AG09309 (cell line): Measurements from ENCODE around the gene ROS1.

Experiments
- DNase-seq: peaks from one replicate; pipeline ENCODE4 v3.0.0-alpha.2; 2010; ENCODE audit warnings: low read depth
- H3K4me3 ChIP-seq: 2 replicates; pipeline ENCODE4 v1.5.1; 2011; ENCODE audit warnings: mild to moderate bottlenecking, low read depth, low read length, moderate library complexity; ENCODE audit not compliant: control insufficient read depth
- TF ChIP-seq, protein P1 (sequence below): IDR thresholded peaks from 2 replicates; pipeline ENCODE4 v1.5.1; 2011; ENCODE audit warnings: mild to moderate bottlenecking, low read depth, low read length, inconsistent platforms; ENCODE audit not compliant: insufficient read depth, control insufficient read depth; ENCODE audit errors: missing control alignments

The ROS1 gene

DNA sequence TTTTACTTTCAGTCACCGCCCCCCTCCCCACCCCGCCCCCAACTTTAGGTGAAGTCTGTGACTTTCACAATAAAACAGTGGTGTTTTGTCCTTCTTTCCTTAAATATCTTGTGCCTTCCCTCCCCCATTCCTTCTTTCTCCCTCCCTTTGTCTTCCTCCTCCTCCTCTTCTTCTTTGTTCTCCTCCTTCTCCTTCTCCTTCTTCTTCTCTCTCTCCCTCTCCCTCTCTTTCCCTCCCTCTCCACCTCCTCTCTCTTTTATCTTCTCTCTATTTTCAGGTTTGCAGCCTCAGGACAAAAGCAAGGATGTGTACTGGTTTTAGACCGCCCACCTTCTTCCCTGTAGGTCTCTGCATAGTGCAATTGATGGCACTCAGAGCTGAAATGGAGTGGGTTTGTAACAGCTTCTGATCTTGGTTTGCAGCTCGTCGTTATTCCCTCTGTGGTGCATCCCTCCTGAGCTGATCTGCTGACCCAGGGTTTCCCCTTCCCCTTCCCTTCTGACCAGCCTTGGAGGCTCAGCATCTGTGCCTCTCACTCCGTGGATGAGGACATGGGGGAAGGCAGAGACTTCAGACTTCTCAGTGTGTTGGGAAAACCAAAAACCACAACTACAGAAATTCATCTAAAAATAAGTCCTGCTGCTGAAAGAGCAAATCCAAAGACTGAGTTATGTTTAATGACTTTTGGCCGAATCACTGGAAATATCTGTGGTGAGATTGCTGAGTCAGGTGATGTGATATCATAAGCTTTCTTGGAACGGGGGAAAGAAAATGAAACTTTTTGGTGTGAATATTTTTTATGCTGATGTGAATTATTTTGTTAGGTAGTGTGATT lies 153.5 kb downstream of the ROS1 start:
- no peak overlapping the region for H3K4me3 ChIP-seq
- no peak for DNase-seq
- TF ChIP-seq, protein P1, sequence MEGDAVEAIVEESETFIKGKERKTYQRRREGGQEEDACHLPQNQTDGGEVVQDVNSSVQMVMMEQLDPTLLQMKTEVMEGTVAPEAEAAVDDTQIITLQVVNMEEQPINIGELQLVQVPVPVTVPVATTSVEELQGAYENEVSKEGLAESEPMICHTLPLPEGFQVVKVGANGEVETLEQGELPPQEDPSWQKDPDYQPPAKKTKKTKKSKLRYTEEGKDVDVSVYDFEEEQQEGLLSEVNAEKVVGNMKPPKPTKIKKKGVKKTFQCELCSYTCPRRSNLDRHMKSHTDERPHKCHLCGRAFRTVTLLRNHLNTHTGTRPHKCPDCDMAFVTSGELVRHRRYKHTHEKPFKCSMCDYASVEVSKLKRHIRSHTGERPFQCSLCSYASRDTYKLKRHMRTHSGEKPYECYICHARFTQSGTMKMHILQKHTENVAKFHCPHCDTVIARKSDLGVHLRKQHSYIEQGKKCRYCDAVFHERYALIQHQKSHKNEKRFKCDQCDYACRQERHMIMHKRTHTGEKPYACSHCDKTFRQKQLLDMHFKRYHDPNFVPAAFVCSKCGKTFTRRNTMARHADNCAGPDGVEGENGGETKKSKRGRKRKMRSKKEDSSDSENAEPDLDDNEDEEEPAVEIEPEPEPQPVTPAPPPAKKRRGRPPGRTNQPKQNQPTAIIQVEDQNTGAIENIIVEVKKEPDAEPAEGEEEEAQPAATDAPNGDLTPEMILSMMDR, result no peak

- DNase-seq, result no peak
- no peak overlapping the region for H3K4me3 ChIP-seq
- TF ChIP-seq, protein P1, result no peak
Measured at GRCh38 chr6:117270843-117271507, 154.8 kb downstream of the ROS1 start.

DNA sequence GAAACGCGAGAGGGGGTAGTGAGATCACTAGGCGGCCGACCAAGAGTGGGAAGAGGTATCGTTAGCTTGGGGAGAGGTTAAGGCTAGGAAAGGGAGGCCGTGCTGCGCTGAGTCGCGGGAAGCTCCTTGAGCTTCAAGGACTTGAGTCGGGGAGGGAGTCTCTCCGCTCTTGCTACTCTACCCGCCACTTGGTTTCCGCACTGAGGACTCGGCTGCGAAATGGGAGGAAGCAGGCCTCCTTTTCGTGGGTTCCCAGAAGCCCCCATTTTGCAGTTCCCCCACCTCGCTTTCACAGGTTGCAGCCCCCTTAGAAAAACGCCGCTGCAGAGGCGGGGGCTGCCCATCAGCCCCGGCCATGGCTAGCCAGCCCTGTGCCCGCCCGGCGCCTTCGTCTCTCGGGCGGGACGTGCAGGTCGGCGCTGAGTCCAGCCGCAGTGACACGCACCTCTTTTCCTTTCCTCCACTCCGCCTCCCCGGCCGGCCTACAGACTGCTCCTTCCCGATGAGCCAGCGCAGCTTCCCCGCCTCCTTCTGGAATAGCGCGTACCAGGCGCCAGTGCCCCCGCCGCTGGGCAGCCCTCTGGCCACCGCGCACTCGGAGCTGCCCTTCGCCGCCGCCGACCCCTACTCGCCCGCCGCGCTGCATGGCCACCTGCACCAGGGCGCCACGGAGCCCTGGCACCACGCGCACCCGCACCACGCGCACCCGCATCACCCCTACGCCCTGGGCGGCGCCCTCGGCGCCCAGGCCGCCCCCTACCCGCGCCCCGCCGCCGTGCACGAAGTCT lies 155.5 kb downstream of the ROS1 start:
- DNase-seq, result no peak
- no peak overlapping the region; the same call in 1 of the 2 replicates for H3K4me3 ChIP-seq
- TF ChIP-seq, protein P1, result no peak

DNA sequence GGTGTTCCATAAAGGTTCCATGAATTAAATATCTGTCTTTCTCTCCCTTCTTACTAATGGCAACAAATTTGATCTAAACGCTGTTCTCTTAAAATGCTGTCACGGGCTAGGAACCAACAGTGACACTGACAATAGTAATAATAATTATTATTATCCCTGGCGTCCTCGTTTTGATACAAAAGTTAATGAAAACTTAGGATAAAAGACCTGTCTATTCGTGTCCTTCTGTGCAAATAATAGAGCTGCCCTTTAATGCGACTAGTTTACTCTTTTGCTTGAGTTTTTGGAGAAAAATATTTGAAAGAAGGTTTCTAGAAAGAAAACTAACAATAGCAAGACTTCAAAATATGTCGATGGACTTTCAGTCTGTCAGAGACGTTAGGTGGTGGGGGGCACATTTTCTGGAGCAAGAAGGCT lies 156.1 kb downstream of the ROS1 start:
- no peak for DNase-seq
- TF ChIP-seq, protein P1, result no peak
- no peak overlapping the region for H3K4me3 ChIP-seq

DNA sequence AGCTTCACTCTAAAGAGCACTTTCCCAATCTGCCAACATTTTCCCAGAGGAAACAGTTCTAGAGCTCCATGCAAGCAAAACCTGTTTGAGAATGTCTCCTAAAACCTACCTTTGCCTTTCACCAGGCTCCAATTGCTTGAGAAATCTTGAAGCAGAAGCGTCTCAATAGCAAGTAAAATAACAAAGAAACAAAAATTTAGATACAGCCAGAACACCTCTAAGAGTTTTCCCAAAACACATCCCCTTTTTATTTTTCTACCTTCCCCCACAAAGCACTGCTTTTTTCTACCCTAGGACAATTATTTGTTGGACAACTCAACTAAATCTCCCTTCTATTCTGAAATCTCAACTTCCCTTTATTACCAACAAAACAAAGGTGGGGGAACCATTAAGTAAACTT lies 156.8 kb downstream of the ROS1 start:
- TF ChIP-seq, protein P1, result no peak
- DNase-seq, result no peak
- no peak overlapping the region for H3K4me3 ChIP-seq

DNA sequence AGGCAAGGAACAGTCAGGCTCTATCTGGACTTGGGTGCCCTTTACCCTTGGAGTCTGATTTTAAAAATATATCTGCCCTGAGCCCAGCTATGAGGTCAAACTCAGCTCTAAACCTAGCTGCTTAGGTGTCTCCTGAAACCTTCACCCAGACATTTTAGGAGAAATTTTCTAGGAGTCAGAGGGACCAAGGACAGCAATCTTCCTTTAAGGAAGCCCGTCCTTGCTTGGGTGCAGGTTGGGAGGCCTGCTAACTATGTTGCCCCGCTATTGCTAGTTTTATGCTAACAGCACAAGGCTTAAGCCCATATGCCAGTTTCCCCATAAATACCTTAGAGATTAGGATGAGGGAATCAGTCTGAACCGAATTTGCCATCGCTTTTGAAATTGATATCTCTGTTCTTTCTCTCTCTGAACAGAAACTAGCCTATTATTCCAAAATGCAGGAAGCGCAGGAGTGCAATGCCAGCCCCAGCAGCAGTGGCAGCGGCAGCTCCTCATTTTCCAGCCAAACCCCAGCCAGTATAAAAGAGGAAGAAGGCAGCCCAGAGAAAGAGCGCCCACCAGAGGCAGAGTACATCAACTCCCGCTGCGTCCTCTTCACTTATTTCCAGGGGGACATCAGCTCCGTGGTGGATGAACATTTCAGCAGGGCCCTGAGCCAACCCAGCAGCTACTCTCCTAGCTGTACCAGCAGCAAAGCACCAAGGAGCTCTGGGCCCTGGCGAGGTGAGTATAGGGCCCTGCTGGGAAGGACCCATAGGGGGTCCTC lies 157.8 kb downstream of the ROS1 start:
- no peak overlapping the region for H3K4me3 ChIP-seq
- TF ChIP-seq, protein P1, result no peak
- no peak for DNase-seq
